ENCODE data around the gene RPL18A.

Gene RPL18A

GRCh38 chr19:17859533-17860330 lies at the start of gene RPL18A:
Gene RPL18A, plus strand, starts transcription at chr19:17859910. Its CDS starts 47 bp downstream, at chr19:17859957.
- peak; percentile 100 for DNase-seq (ENCODE audit: low read depth, low spot score)

DNA sequence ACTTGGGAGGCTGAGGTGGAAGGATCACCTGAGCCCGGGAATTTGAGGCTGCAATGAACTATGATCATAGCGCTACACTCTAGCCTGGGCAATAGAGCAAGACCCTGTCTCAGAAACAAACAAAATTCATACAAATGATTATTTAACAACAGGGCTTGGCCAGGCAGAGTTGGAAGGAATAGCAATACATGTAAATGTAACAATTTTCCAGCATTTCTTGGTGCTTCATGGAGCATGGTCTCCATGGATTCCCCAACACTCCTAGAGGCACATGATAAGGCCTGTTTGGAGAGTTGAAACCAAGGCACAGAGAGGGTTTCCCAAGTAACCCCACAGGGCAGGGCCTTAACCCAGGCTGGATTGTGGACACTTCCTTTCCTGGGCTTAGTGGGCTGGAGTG lies 48.6 kb upstream of the RPL18A start:
- DNase-seq (ENCODE audit: low read depth, low spot score): no peak

DNA sequence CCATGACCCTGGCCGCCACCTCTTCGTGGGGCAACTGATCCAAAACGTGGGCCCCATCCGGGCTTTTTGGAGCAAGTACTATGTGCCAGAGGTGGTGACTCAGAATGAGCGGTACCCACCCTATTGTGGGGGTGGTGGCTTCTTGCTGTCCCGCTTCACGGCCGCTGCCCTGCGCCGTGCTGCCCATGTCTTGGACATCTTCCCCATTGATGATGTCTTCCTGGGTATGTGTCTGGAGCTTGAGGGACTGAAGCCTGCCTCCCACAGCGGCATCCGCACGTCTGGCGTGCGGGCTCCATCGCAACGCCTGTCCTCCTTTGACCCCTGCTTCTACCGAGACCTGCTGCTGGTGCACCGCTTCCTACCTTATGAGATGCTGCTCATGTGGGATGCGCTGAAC lies 48.0 kb upstream of the RPL18A start:
- DNase-seq (ENCODE audit: low read depth, low spot score): no peak

DNA sequence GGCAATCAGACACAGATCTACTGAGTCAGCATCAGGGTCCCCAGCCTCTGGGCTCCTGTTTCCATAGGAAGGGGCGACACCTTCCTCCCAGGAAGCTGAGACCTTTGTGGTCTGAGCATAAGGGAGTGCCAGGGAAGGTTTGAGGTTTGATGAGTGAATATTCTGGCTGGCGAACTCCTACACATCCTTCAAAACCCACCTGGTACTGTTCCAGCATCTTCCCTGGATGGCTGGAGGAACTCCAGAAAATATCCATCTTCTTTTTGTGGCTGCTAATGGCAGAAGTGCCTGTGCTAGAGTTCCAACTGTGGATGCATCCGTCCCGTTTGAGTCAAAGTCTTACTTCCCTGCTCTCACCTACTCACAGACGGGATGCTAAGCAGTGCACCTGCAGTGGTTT lies 47.6 kb upstream of the RPL18A start:
- no peak for DNase-seq (ENCODE audit: low read depth, low spot score)

GRCh38 chr19:17817668-17818363 lies 41.9 kb upstream of the RPL18A start:
- no peak for DNase-seq (ENCODE audit: low read depth, low spot score)

DNA sequence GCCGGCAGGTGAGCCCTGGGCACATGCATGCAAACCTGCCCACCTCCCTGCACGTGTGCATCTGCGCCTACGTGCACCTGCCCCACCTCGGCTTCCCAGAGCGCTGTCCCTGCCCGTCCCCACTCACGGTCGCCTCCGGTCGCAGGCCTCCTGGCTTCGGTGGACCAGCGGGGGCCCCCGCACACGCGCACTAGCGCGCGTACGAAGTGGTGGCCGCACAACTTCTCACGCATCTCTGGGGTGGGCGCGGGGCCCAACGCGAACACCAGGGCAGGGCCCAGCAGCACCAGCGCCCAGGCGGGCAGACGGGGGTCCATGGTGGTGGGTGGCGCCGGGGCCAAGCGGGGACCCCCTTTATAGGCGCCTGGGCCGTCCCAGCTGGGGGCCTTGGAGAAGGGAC lies 38.5 kb upstream of the RPL18A start, which contains the start of gene INSL3:
Gene INSL3 (minus strand): TSS at position 330 of the 400 bp plus-strand sequence. CDS start 13 bp downstream, at position 317.
- no peak for DNase-seq (ENCODE audit: low read depth, low spot score)

GRCh38 chr19:17824339-17824738 lies 35.4 kb upstream of the RPL18A start:
- no peak for DNase-seq (ENCODE audit: low read depth, low spot score)

DNA sequence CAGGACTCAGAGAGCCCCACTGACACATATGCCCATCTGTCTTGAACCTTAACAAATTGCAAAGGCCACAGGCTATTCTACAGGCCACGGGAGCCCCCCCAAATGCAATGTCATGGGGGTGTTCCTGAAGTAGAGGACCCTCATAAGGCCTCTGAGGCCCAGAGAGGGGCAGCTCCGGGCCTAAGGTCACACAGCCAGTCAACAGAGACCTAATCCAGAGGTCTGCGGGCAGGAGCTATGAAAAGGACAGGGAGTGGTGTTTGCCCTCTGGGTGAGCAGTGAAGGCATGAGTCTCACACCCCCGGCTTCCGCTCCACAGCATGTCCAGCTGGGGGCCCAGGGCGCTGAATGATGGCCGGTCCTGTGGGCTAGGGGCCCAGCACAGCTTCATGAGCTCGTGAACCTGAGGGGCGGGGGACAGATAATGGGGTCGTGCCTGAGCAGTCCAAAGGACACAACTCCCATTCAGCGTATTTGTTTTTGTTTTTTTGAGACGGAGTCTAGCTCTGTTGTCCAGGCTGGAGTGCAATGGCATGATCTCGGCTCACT lies 33.1 kb upstream of the RPL18A start:
- DNase-seq (ENCODE audit: low read depth, low spot score): no peak

GRCh38 chr19:17829855-17830566 lies 29.7 kb upstream of the RPL18A start:
- DNase-seq (ENCODE audit: low read depth, low spot score): no peak

- no peak for DNase-seq (ENCODE audit: low read depth, low spot score)
Observed at GRCh38 chr19:17830567-17831418, 28.9 kb upstream of the RPL18A start.

- no peak for DNase-seq (ENCODE audit: low read depth, low spot score)
Observed at GRCh38 chr19:17831419-17831888, 28.3 kb upstream of the RPL18A start.

GRCh38 chr19:17832443-17833208 lies 27.1 kb upstream of the RPL18A start:
- no peak for DNase-seq (ENCODE audit: low read depth, low spot score)

DNA sequence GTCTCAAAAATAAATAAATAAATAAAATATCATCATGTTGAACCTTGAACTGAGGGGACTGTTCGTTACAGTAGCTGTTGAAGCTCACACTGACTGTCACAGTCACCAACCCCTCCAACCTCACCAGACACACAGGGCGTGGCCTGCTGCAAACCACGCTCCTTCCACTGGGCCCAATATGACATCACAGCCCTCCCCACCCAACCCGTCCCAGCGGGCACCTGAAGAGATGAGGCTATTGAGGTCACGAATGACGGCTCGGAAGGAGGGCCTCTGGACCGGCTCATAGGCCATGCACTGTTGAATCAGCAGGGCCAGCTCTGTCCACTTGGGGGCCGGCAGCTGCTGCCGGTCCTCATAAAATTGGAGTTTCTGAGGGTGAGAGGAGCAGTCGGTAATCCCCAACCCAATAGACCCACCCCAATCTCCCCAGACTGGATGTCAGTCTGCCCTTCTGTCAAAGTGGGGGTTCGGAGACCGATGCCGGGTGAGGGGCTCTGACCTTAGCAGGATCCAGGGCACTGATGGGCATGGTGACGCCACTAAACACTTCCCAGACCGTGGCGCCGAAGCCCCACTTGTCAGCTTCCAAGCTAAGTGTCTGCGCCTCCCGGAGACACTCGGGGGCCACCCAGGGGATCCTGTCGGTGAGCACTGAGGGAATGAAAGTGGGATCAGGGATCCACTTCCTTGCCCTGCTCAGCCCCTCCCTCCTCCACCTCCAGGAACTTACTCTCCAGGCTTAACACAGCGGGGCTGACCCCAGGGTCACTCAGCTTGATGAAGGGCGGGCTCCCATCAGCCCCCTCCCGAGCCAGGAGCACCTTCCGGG lies 25.1 kb upstream of the RPL18A start:
- no peak for DNase-seq (ENCODE audit: low read depth, low spot score)

DNA sequence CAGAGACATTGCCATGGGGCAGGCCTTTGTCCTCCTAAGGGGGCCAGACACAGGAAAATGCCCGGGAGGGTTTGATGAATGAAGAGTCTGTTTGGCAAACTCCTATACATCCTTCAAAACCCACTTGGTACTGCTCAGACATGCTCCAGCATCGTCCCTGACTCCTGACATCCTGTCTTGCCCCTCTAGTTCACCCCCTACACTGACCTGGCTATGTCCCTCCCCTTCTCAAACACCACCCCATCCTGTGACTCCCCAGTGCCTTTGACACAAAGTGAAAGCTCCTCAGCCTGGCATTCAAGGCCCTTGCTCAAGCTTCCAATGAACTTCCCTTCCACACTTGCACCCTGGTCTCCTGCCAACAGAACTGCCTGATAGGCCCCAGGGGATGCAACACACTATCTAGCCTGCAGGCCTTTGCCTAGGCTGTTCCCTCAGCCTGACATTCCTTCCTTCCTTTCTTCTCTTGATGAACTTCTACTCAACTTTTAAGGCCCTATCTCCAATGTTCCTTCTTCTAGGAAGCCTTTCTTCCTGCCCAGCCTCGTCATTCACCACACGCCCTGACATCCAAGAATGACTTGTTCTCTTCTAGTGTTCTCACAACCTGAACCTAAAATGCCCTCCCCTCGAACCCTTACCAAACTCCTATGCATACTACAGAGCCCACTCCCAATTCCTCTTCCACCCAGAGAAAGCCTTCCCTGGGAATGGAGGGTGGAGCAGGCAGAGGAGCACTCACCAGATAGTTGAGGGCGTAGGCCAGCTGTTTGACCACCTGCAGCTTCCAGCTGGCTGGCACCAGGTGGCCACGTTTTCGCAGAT lies 24.3 kb upstream of the RPL18A start:
- no peak for DNase-seq (ENCODE audit: low read depth, low spot score)

- DNase-seq (ENCODE audit: low read depth, low spot score): no peak
Observed at GRCh38 chr19:17836530-17836929, 23.2 kb upstream of the RPL18A start.

- no peak for DNase-seq (ENCODE audit: low read depth, low spot score)
Observed at GRCh38 chr19:17837972-17838371, 21.7 kb upstream of the RPL18A start.

- DNase-seq (ENCODE audit: low read depth, low spot score): no peak
Observed at GRCh38 chr19:17840019-17840418, 19.7 kb upstream of the RPL18A start.

DNA sequence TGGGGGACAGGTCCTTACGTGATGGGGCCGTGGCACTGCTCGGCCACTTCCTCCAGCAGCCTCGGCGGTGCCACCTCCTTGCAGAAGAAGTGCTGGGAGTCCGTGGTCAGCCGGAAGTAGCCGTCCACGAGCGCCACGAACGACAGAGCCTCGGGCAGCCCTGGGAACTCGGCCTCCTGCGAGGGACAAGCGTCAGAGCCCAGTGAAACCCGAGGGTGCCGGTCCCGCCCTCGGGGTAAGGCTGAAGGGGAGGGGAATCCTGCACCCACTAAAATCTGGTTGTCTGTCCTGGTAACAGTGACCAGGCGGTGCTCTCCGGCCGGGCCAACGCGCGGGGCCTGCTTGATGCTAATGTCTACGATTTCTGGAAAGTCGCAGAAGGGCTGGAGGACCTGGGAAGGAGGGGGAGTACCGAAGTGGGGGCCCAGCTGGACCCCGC lies 18.3 kb upstream of the RPL18A start:
- no peak for DNase-seq (ENCODE audit: low read depth, low spot score)
